GM13976 (cell line): ENCODE data around the gene WNT5B.

ENCODE experiments used
- DNase-seq: peaks from one replicate; pipeline ENCODE4 v3.0.0; 2012; ENCODE audit warnings: low spot score
- CTCF ChIP-seq: IDR thresholded peaks from 2 replicates; pipeline ENCODE4 v1.5.1; 2012; ENCODE audit warnings: borderline replicate concordance, mild to moderate bottlenecking; ENCODE audit not compliant: insufficient read depth; ENCODE audit errors: extremely low read depth, missing control alignments, control extremely low read depth
- in situ Hi-C: fragments of 300-500 bp; cut with MboI; formaldehyde crosslinking; loops from one replicate; pipeline ENCODE4 v1.12.0; 2022; ENCODE audit warnings: low sequenced_read_pairs, mixed read lengths, inconsistent platforms; ENCODE audit not compliant: unreplicated experiment

WNT5B gene

GRCh38 chr12:1584326-1584725, 44.7 kb upstream of the WNT5B start:
- in situ Hi-C loops, result loop anchor here (25.0 kb wide), 1 partner anchor 1022 kb away; no protein-coding TSS in a partner anchor
- no peak for DNase-seq
- TF ChIP-seq CTCF, result no peak

- in situ Hi-C loops, result loop anchor here (25.0 kb wide), 1 partner anchor 1026 kb away; no protein-coding TSS in a partner anchor
- no peak for DNase-seq
- TF ChIP-seq CTCF, result no peak
These were observed 41.0 kb upstream of the WNT5B start for GRCh38 chr12:1587927-1588574.

- no peak for DNase-seq
- in situ Hi-C loops, result loop anchor here (25.0 kb wide), 1 partner anchor 1026 kb away; no protein-coding TSS in a partner anchor
- TF ChIP-seq CTCF, result no peak
These were observed 40.5 kb upstream of the WNT5B start for GRCh38 chr12:1588575-1588947.

- TF ChIP-seq CTCF, result no peak
- no peak for DNase-seq
- in situ Hi-C loops, result loop anchor here (25.0 kb wide), 1 partner anchor 1028 kb away; no protein-coding TSS in a partner anchor
These were observed 38.6 kb upstream of the WNT5B start for GRCh38 chr12:1590221-1590979.

GRCh38 chr12:1591034-1591433, 38.0 kb upstream of the WNT5B start:
- TF ChIP-seq CTCF, result no peak
- in situ Hi-C loops, result loop anchor here (25.0 kb wide), 1 partner anchor 1029 kb away; no protein-coding TSS in a partner anchor
- no peak for DNase-seq

GRCh38 chr12:1591543-1591942, 37.5 kb upstream of the WNT5B start:
- in situ Hi-C loops, result loop anchor here (25.0 kb wide), 1 partner anchor 1029 kb away; no protein-coding TSS in a partner anchor
- no peak for TF ChIP-seq CTCF
- DNase-seq, result no peak
